GM12801 (cell line): ENCODE measurements around the gene BLNK.

Experiments
- TF ChIP-seq, protein P1 (sequence below): IDR thresholded peaks from one replicate; pipeline ENCODE4 v1.5.1; 2011; ENCODE audit warnings: control low read depth; ENCODE audit not compliant: insufficient read length; ENCODE audit errors: extremely low read depth

Gene BLNK

DNA sequence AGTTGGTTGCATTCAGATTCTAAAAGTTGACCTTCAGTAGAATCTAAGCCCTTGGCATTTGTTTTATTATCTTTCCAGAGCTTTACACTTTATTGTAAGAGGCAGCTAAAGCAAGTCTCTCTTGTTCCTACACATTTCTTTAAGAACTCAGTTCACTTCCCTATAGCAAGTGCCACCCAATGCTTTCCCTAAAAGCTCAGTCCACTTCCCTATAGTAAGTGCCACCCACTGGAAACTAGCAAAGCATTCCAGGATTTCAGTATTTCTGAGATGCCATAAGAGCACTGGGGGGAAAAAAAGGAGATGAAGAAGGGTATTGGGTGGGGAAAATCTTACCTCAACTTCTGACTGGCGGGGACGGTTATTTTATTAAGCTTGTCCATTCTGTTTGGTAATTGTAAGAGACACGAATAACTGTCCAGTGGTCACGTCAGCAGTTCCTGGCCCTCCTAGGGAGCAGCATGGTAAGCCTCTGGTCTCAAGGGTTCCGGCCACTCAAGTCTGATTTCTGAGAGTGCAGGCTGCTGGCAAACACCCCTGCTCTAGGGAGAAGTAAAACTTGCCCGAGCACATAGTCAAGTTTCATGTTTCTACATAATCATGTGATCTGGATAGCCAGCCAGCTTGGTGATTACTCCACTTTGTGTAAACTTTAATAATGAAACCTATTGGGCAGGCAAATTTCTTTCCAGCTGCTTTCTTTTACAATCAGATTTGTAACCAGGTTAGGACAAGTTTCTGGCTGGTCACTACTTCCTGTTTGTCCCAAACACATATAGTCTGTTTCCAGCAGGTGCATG lies at the start of gene BLNK:
BLNK (minus strand) TSS at position 554 of the 800 bp plus-strand sequence; CDS start at position 383, 171 bp downstream.
- TF ChIP-seq, protein P1, sequence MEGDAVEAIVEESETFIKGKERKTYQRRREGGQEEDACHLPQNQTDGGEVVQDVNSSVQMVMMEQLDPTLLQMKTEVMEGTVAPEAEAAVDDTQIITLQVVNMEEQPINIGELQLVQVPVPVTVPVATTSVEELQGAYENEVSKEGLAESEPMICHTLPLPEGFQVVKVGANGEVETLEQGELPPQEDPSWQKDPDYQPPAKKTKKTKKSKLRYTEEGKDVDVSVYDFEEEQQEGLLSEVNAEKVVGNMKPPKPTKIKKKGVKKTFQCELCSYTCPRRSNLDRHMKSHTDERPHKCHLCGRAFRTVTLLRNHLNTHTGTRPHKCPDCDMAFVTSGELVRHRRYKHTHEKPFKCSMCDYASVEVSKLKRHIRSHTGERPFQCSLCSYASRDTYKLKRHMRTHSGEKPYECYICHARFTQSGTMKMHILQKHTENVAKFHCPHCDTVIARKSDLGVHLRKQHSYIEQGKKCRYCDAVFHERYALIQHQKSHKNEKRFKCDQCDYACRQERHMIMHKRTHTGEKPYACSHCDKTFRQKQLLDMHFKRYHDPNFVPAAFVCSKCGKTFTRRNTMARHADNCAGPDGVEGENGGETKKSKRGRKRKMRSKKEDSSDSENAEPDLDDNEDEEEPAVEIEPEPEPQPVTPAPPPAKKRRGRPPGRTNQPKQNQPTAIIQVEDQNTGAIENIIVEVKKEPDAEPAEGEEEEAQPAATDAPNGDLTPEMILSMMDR = no peak

DNA sequence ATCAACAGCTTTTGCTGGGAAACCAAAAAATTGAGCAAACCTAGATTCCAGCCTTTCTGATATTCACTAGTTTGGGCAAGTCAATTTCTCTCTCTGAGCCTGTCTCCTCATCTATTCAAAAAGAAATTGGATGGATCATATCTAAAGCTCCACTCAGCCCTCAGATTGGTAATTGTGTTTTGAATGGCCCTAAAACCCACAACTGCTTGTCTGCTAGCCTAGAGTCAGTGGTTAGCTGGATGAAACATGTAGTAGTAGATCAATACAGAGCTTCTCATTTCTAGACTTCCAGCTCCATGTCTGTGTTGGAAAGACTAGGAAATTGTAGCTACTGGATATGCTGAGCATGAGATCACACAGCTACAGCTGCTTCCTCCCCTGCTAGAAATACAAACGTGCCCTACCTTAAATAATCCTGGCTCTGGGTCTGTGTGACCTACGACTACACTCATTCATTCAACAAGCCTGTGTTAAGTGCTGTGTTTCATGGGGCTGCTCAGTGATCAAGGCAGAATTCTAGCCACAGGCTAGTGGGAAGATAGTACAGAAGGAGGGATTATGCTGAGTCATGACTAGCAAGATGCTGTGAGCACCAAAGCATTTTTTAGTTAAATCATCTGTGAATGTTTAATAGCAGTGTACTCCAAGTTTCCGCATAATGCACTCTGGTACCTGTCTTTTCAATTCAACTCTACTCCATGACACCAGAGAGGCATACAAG lies 48.5 kb upstream of the BLNK start:
- TF ChIP-seq, protein P1 = no peak

DNA sequence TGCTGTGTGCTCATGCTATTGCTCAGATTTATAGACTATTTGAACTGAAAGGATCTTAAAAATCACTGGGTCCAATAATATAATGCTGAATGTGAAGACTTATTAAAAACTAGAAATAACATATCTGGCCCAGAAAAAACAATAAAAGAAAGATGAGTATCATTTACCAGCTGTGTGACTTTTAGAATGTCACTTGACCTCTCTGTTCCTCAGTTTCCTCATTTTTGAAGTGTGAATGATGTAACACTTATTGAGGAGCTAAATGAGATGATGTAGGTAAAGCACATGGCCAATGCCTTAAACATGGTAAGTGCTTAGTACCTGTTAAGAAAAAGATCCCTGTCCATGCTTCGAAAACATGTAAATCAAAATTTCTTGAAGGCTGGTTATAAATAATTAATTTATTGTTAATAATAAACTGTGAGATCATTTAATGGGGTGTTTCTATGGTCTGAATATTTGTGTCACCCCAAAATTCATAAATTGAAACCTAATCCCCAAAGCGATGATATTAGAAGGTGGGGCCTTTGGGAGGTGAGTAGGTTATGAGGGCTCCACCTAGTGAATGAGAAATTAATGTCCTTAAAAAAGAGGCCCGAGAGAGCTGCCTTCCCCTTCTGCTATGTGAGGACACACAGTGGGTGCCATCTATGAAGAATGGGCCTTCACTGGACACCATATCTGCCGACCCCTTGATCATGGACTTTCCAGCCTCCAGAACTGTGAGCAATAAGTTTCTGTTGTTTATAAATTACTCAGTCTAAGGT lies 45.9 kb upstream of the BLNK start:
- TF ChIP-seq, protein P1 = no peak

DNA sequence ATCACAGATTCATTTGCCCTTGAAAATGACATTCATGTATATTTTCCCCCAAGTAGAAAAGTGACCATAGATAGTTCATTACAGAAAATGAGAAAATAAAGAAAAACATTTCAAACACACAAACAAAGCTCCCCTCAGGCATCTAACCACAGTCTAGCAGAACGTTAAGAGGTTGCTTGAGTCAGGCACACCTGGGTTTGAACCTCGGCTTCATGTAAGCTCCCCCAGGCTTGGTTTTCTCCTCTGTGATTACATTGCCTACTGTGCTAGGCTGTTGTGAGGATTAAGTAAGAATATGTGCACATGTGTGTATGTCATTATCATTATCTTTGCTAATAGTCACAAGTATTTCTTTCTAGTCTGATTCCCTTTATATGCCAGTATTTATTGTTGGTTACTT lies 42.0 kb upstream of the BLNK start:
- TF ChIP-seq, protein P1 = no peak

DNA sequence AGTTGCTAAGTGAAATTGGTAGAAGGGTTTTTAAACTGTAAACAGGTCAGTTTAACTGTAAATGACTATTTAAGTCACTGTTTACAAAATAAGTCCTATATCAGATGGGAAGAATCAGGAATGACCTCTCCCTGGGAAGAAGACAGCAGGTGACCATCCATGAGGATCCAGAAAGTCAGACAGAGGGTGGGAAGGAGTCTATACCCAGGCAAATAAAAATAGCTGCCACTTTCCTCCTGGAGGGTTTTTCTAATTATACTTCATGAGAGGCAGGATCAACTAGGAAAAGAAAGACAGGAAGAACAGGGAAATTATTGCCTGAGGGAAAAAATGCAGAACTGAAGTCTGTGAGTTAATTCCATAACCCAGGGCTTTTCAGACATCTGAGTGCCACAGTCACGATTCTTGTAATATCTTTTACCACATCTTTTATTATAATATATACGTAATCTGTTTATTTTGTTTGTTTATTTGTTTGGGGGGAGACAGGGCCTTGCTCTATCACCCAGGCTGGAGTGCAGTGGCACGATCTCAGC lies 39.9 kb upstream of the BLNK start:
- TF ChIP-seq, protein P1 = no peak

DNA sequence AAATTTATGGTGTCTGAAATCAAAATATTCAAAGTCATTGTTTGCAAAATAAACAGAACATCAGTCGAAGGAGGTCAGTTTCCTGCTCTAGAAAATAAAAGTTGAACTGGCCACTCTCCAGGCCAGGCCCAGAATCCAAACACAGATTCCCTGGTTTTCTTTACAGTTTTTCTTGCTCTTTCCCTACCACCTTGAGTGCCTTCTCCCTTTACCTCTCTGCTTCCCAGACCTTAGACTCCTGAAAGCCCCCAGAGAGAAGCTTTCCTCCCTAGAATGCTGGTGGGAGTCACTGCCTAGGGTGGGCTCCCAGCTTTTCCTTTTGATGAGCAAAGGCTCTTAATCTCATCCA lies 38.9 kb upstream of the BLNK start:
- TF ChIP-seq, protein P1 = no peak
